AML-193 (cell line): Measurements from ENCODE around the gene PDS5B.
"Not testable (repeated sequence)": the region's sequence is repeated elsewhere in the genome, so short reads cannot be mapped to it uniquely, and the experiment has no call there.

ENCODE experiments used
- DNase-seq, 2 experiments: peaks; one replicate each; lab custom pipeline; 2025; lab: John Stamatoyannopoulos, UW

Gene PDS5B

DNA sequence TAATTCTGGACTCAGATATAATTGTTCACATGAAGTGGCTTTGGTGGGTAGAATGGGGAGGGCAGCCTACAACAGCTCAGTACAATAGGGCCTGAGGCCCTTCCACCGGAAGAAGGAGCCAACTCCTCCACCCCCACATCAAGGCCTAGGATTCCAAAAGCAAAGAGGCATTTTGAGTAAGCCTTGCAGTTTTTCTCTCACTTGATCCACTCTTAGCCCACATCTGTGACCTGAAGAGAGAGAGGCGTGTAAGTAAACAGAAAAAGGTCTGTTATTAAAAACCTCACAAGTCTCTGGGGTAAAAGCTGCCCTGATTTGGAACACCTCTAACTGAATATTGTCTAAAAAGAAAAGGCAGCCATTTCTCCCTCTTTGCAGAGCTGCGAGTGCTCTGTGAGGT, 215.9 kb downstream of the PDS5B start:
- DNase-seq = no peak

- DNase-seq = no peak
Observed at GRCh38 chr13:32804673-32805230, 218.5 kb downstream of the PDS5B start.

DNA sequence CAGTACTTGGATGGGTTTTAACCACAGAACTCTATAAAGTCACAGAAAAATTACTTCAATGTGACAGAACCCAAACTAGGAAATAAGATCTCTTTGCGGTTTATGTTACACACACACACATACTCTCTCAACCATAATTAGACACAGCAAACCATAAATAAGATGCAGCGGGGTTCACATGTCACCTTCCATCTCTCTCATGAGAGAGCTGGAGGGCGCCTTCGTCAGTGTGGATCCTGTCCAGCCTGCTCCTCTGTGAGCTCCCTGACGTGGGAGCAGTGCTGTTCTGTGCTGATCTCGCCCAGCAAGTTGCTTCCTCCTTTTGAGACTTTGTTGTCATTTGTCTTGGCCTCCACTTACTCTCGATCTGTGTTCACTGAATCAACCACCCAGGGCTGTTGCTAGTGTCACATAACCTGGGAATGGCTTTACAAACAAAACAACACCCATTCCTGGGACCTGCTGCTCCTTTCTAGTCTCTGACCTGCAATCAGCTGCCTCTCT, 225.1 kb downstream of the PDS5B start:
- DNase-seq = no peak

- DNase-seq = no peak
Observed at GRCh38 chr13:32821149-32821688, 235.0 kb downstream of the PDS5B start.

DNA sequence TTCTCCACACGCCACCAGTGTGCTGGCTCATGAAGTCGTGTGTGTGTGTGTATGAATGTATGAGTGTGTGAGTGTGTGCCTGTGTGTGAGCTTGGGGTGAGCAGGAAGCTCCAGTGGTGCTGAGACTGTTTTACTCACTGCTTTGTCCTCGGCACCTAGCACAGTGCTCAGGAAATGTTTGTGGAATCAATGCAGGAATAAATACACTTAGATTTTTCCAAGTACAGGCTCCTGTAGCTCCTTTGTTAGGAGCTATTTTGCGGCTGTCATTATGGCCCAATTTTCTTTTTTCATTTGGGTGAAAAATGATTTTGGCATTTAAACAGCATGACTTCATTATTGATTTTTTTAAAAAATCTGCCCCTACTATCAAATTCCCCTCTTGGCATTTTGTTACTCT, 236.5 kb downstream of the PDS5B start:
- no peak for DNase-seq

- DNase-seq = no peak
Observed at GRCh38 chr13:32823597-32823996, 237.3 kb downstream of the PDS5B start.

DNA sequence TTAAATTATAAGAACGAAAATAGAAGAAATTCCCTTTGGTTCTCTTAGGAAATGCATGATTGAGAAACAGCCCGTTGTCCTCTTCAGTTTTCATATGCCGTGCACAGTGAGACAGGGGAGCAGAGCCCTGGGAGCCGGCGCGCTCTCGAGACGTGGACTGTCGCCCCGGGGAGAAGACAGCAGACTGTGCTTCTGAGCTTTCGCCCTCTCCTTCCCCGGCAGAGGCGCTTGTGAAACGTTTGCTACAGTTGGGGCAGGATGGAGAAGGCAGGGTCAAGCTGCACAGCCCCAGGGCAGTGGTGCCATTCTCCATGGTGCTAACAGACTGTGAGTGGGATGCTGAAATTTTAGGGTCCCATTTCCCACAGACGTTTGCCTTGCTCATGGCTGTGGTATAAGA, 237.8 kb downstream of the PDS5B start:
- no peak for DNase-seq

DNA sequence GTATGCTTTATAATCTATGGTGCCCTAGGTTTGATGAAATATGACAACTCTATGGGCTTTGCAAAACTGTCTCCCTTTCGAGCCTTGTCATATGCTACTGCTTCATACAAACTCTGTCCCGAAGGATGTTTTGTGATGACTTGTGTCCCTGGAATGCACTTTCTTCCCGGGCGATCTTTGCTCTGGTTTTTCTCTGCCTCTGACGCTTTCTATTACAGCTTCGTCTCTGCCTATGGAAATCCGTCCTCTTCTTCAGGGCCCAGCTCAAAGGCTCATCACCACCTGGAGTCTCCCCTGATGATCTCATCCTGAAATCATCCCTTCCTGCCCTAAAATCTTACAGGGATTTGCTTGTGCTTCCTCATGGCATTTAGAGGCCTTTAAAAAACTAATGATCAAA, 238.4 kb downstream of the PDS5B start:
- DNase-seq = no peak

GRCh38 chr13:32825481-32825880, 239.2 kb downstream of the PDS5B start:
- no peak for DNase-seq

- not testable (repeated sequence) for DNase-seq
Observed at GRCh38 chr13:32826372-32826771, 240.1 kb downstream of the PDS5B start.
